H1 (cell line): Measurements from ENCODE around the gene APOC3. TPM values are rescaled to one million over a fixed set of nuclear protein-coding genes. Genes with fewer than 3 reads are reported as not detected.

Experiments
- CTCF ChIA-PET: fragments of 300-600 bp; sonication (Branson Sonifier 250); formaldehyde crosslinking; loops from one replicate; lab custom pipeline; 2021; ENCODE audit not compliant: partially characterized antibody; lab: Charles Lee
- POLR2A ChIA-PET: fragments of 300-600 bp; sonication (Branson Sonifier 250); formaldehyde crosslinking; loops from one replicate; lab custom pipeline; 2021; ENCODE audit warnings: inconsistent platforms; ENCODE audit not compliant: partially characterized antibody; lab: Charles Lee
- DNase-seq, 2 experiments: peaks; one replicate each; pipeline versions ENCODE4 v3.0.0 to v3.0.0-alpha.2; 2010 to 2022; ENCODE audit warnings: low spot score in 2 of 2, low read depth in 1 of 2, mixed read lengths in 1 of 2
- FAIRE-seq: peaks from 2 replicates; lab custom pipeline; 2011; peaks lifted over from hg19 to GRCh38; lab: Jason Lieb, UNC
- H2AFZ ChIP-seq: 2 replicates; pipeline ENCODE4 v1.8.1; 2012; ENCODE audit warnings: low read length, inconsistent platforms
- H2AK5ac ChIP-seq: 2 replicates; pipeline ENCODE4 v1.6.1; 2013; ENCODE audit warnings: low read depth, low read length
- H2BK120ac ChIP-seq: replicated peaks from 2 replicates; pipeline ENCODE3; 2013; ENCODE audit warnings: low read depth, low read length, inconsistent platforms
- H2BK12ac ChIP-seq: 2 replicates; pipeline ENCODE4 v1.6.1; 2013; ENCODE audit warnings: low read depth, low read length
- H2BK15ac ChIP-seq: 2 replicates; pipeline ENCODE4 v1.6.1; 2013; ENCODE audit warnings: low read length
- H2BK20ac ChIP-seq: 2 replicates; pipeline ENCODE4 v1.6.1; 2013; ENCODE audit warnings: low read length
- H2BK5ac ChIP-seq: 2 replicates; pipeline ENCODE4 v1.6.1; 2013; ENCODE audit warnings: low read depth, low read length
- H3K14ac ChIP-seq: 2 replicates; pipeline ENCODE4 v1.6.1; 2013; ENCODE audit warnings: inconsistent platforms; ENCODE audit not compliant: insufficient read length
- H3K18ac ChIP-seq: 2 replicates; pipeline ENCODE4 v1.6.1; 2013; ENCODE audit warnings: low read length; ENCODE audit errors: extremely low read depth
- H3K23ac ChIP-seq: 2 replicates; pipeline ENCODE4 v1.6.1; 2013; ENCODE audit warnings: inconsistent platforms; ENCODE audit not compliant: insufficient read length
- H3K23me2 ChIP-seq: 2 replicates; pipeline ENCODE4 v1.6.1; 2013; ENCODE audit warnings: low read depth, low read length
- H3K27ac ChIP-seq: 2 replicates; pipeline ENCODE4 v1.6.1; 2011; ENCODE audit warnings: low read depth, low read length, inconsistent platforms
- H3K27me3 ChIP-seq, 4 experiments: replicated peaks in 1 of 4; 1 replicate in 1 of 4; 2 replicates in 3 of 4; pipeline versions ENCODE4 v1.6.1 to v1.8.1; 2011 to 2013; ENCODE audit warnings: low read length in 3 of 4, mild to moderate bottlenecking in 3 of 4, inconsistent platforms in 2 of 4, mixed read lengths in 2 of 4, moderate library complexity in 1 of 4; ENCODE audit not compliant: control insufficient read depth in 3 of 4, insufficient read depth in 3 of 4; ENCODE audit errors: extremely low read depth in 1 of 4
- H3K36me3 ChIP-seq, 4 experiments: 2 replicates each; pipeline versions ENCODE4 v1.6.1 to v1.8.1; 2011 to 2013; ENCODE audit warnings: mild to moderate bottlenecking in 4 of 4, low read length in 3 of 4, moderate library complexity in 2 of 4, control low read depth in 1 of 4, inconsistent platforms in 1 of 4; ENCODE audit not compliant: insufficient read depth in 4 of 4, control insufficient read depth in 2 of 4
- H3K4ac ChIP-seq: replicated peaks from 2 replicates; pipeline ENCODE3; 2013; ENCODE audit warnings: low read length, low read depth, mixed read lengths, inconsistent platforms; ENCODE audit not compliant: insufficient read length
- H3K4me1 ChIP-seq, 4 experiments: replicated peaks in 1 of 4; 1 replicate in 1 of 4; 2 replicates in 3 of 4; pipeline versions ENCODE4 v1.6.1 to v1.8.1; 2011 to 2013; ENCODE audit warnings: low read length in 3 of 4, inconsistent platforms in 2 of 4, mixed read lengths in 1 of 4; ENCODE audit not compliant: insufficient read depth in 4 of 4, control insufficient read depth in 3 of 4
- H3K4me2 ChIP-seq, 2 experiments: 2 replicates each; pipeline versions ENCODE4 v1.6.1 to v1.8.1; 2011 to 2013; ENCODE audit warnings: low read depth in 2 of 2, low read length in 2 of 2, control low read depth in 1 of 2, inconsistent platforms in 1 of 2, mild to moderate bottlenecking in 1 of 2; ENCODE audit not compliant: insufficient read depth in 1 of 2
- H3K4me3 ChIP-seq, 4 experiments: fragments of 200-600, 300-600 bp in 1 of 4; sonication (generic), shearing (Covaris generic), sonication (Bioruptor Twin) in 1 of 4; 2 replicates each; pipeline versions ENCODE4 v1.5.1 to v1.8.1; 2011 to 2016; ENCODE audit warnings: low read length in 4 of 4, low read depth in 3 of 4, control low read depth in 2 of 4, inconsistent platforms in 2 of 4, mild to moderate bottlenecking in 2 of 4, mixed read lengths in 1 of 4, moderate library complexity in 1 of 4; ENCODE audit not compliant: insufficient read depth in 2 of 4; ENCODE audit errors: extremely low read depth in 1 of 4
- H3K56ac ChIP-seq: replicated peaks from 2 replicates; pipeline ENCODE3; 2013; ENCODE audit warnings: low read depth, mild to moderate bottlenecking, mixed read lengths, low read length, inconsistent platforms; ENCODE audit not compliant: insufficient read length
- H3K79me1 ChIP-seq: 2 replicates; pipeline ENCODE4 v1.6.1; 2013; ENCODE audit warnings: low read depth, low read length, control low read depth
- H3K79me2 ChIP-seq, 2 experiments: 2 replicates each; pipeline versions ENCODE4 v1.6.1 to v1.8.1; 2012 to 2013; ENCODE audit warnings: low read length in 2 of 2, mild to moderate bottlenecking in 2 of 2, inconsistent platforms in 1 of 2; ENCODE audit not compliant: insufficient read depth in 2 of 2, control insufficient read depth in 1 of 2
- H3K9ac ChIP-seq, 4 experiments: replicated peaks in 1 of 4; 1 replicate in 1 of 4; 2 replicates in 3 of 4; pipeline versions ENCODE4 v1.6.1 to v1.8.1; 2011 to 2013; ENCODE audit warnings: low read depth in 3 of 4, low read length in 3 of 4, control low read depth in 2 of 4, mild to moderate bottlenecking in 2 of 4, moderate library complexity in 2 of 4, inconsistent platforms in 1 of 4; ENCODE audit errors: extremely low read depth in 1 of 4
- H3K9me3 ChIP-seq, 2 experiments: 2 replicates each; pipeline versions ENCODE4 v1.6.1 to v1.8.1; 2012 to 2013; ENCODE audit warnings: mild to moderate bottlenecking in 2 of 2, moderate library complexity in 2 of 2, control low read depth in 1 of 2, inconsistent platforms in 1 of 2, low read depth in 1 of 2, low read length in 1 of 2, mixed read lengths in 1 of 2; ENCODE audit not compliant: insufficient read depth in 2 of 2
- H4K20me1 ChIP-seq, 2 experiments: replicated peaks in 1 of 2; 2 replicates each; pipeline versions ENCODE3 to v1.8.1; 2011 to 2013; ENCODE audit warnings: inconsistent platforms in 2 of 2, low read length in 2 of 2, mild to moderate bottlenecking in 1 of 2; ENCODE audit not compliant: insufficient read depth in 2 of 2, control insufficient read depth in 1 of 2
- H4K5ac ChIP-seq: 2 replicates; pipeline ENCODE4 v1.6.1; 2013; ENCODE audit warnings: low read length, low read depth, mixed read lengths, inconsistent platforms; ENCODE audit not compliant: insufficient read length
- H4K8ac ChIP-seq: 2 replicates; pipeline ENCODE4 v1.8.0; 2013; ENCODE audit warnings: mild to moderate bottlenecking, moderate library complexity, low read length, inconsistent platforms; ENCODE audit not compliant: insufficient read depth; ENCODE audit errors: extremely low read depth
- H4K91ac ChIP-seq: replicated peaks from 2 replicates; pipeline ENCODE3; 2013; ENCODE audit warnings: low read length, mixed read lengths, inconsistent platforms; ENCODE audit not compliant: insufficient read length
- TAF1 ChIP-seq: IDR thresholded peaks from 2 replicates; pipeline ENCODE4 v1.6.1; 2011; ENCODE audit warnings: mild to moderate bottlenecking, low read depth, low read length
- WGBS, 2 experiments: shearing (Covaris generic) in 1 of 2; methylation state at CpG; one replicate each; pipeline versions ENCODE4 v1.1.6 to v1.1.7; 2013 to 2015; ENCODE audit warnings: low lambda C conversion rate in 2 of 2, mixed read lengths in 2 of 2, inconsistent platforms in 1 of 2, low coverage in 1 of 2, missing lambda C conversion rate in 1 of 2; ENCODE audit not compliant: insufficient replicate concordance in 2 of 2, insufficient coverage in 1 of 2, insufficient read length in 1 of 2; ENCODE audit errors: extremely low coverage in 1 of 2, missing lambda C conversion rate in 1 of 2; 5-methylcytosine and 5-hydroxymethylcytosine counted together
- polyA plus RNA-seq, 7 experiments: library from polyadenylated mRNA; depleted of rRNA in 3 of 7; stranded (reverse) in 5 of 7; unstranded in 2 of 7; fragments of >200 nt in 5 of 7; fragments of 200-250 nt in 2 of 7; gene quantifications; 1 replicate in 5 of 7; 2 replicates in 1 of 7; 4 replicates in 1 of 7; pipeline versions ENCODE4 v1.2.1 to v1.2.3, GENCODE V29; 2011 to 2013; ENCODE audit warnings: missing spikeins in 2 of 7, mixed read lengths in 2 of 7
- total RNA-seq: library from RNA; stranded (reverse); fragmentation: NEBNext Ultra II Directional; extraction: Animal tissue kit (Norgen Biotek cat#: 25700); gene quantifications from 2 replicates; pipeline ENCODE4 v1.2.1, GENCODE V29; 2021

The APOC3 gene
- total and polyA plus RNA-seq, 2 of the 8 experiments (the other 6 are each of a cell fraction or from before 2014, with no cell fraction given) = not detected

- H3K4ac ChIP-seq = no peak overlapping the region
- H4K8ac ChIP-seq = no peak overlapping the region
- H4K20me1 ChIP-seq = no peaks in the 10 kb centered on the region
- no peak overlapping the region for H2BK15ac ChIP-seq
- DNase-seq (no peak), FAIRE-seq (no peak)
- no peak overlapping the region for H3K18ac ChIP-seq
- no peaks in the 10 kb centered on the region for H3K79me2 ChIP-seq
- 72% methylated on average over 3 of the region's 3 CpGs; no CpG with 5 or more reads in 1 of the 2 experiments for WGBS, 2 experiments
- no peak overlapping the region for H2BK120ac ChIP-seq
- H2BK5ac ChIP-seq = no peak overlapping the region
- H3K4me2 ChIP-seq = no peak overlapping the region
- no peaks in the 10 kb centered on the region for H3K4me1 ChIP-seq
- ChIA-PET CTCF (interaction anchor here (0.8 to 6.2 kb wide), 5 partner anchors 9 to 240 kb away, joined by 3 to 37 read pairs (median 4); no protein-coding TSS in a partner anchor), POLR2A (interaction anchor here (0.5 kb wide), 1 partner anchor 10 kb away, joined by 3 read pairs; no protein-coding TSS in a partner anchor)
- no peak overlapping the region for H4K91ac ChIP-seq
- no peak overlapping the region for H2BK20ac ChIP-seq
- H3K27me3 ChIP-seq = no peaks in the 10 kb centered on the region
- no peak overlapping the region for H3K14ac ChIP-seq
- no peaks in the 10 kb centered on the region for H3K79me1 ChIP-seq
- H3K23ac ChIP-seq = no peak overlapping the region
- no peak overlapping the region for H4K5ac ChIP-seq
- no peak overlapping the region for H2BK12ac ChIP-seq
- H3K23me2 ChIP-seq = no peaks in the 10 kb centered on the region
- no peak overlapping the region for H2AK5ac ChIP-seq
- peaks cover 0 to 50% (median 39%) of the 10 kb centered on the region in 4 experiments; a peak in 7 of 8 replicates for H3K36me3 ChIP-seq
- no peak overlapping the region for H3K4me3 ChIP-seq
- no peaks in the 10 kb centered on the region for H3K9me3 ChIP-seq
- H3K56ac ChIP-seq = no peak overlapping the region
- H3K27ac ChIP-seq = no peak overlapping the region
- no peak overlapping the region for H2AFZ ChIP-seq
- H3K9ac ChIP-seq = no peak overlapping the region
- no peak for TF ChIP-seq TAF1
Observed at GRCh38 chr11:116870054-116870453, 40.3 kb downstream of the APOC3 start.
